T-helper 1 cell treated with Interleukin-12 subunit alpha and Interleukin-12 subunit beta and Interleukin-4 antibody, amounts not matched to agents 30 ng/mL and 1 ng/mL, for 36 hours (primary cell): Measurements from ENCODE around the gene BCL2A1. TPM values are rescaled to one million over a fixed set of nuclear protein-coding genes. Genes with fewer than 3 reads are reported as not detected.
"Not testable (repeated sequence)": the region's sequence is repeated elsewhere in the genome, so short reads cannot be mapped to it uniquely, and the experiment has no call there.

ENCODE experiments used
- intact Hi-C: fragments of 100-400 bp; cut with micrococcal nuclease; formaldehyde crosslinking; loops from one replicate; pipeline ENCODE4 v1.15.1; 2024
- total RNA-seq: library from RNA; stranded (reverse); gene quantifications from 2 replicates; pipeline ENCODE4 v1.2.3, GENCODE V29; 2022

The BCL2A1 gene
- total RNA-seq, 1 donor from 2014 or later: 32.8 TPM

DNA sequence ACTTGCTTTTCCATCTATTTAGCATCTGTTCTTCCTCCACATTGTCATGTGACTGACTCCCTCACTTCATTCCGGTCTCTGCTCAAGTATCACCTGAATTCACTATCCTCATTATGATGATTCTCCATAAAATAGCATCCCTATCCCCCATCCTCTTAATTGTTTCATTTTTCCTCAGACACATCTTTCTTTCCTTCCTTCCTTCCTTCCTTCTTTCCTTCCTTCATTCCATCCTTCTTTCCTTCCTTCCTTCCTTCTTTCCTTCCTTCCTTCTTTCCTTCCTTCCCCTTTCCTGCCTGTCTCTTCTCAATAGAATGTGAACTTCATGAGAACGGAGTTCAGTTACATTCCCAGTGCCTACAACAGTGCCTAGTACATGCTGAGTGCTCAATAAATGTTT, 41.6 kb downstream of the BCL2A1 start:
- intact Hi-C loops: no loop called here

DNA sequence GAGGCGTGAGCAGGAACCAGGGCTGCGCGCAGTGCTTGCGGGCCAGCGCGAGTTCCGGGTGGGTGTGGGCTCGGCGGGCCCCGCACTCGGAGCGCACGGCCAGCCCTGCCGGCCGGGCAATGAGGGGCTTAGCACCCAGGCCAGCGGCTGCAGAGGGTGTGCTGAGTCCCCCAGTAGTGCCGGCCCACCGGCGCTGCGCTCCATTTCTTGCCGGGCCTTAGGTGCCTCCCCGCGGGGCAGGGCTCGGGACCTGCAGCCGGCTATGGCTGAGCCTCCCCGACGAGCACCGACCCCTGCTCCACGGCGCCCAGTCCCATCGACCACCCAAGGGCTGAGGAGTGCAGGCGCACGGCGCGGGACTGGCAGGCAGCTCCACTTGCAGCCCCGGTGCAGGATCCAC, 44.9 kb downstream of the BCL2A1 start:
- intact Hi-C loops: not testable (repeated sequence)

DNA sequence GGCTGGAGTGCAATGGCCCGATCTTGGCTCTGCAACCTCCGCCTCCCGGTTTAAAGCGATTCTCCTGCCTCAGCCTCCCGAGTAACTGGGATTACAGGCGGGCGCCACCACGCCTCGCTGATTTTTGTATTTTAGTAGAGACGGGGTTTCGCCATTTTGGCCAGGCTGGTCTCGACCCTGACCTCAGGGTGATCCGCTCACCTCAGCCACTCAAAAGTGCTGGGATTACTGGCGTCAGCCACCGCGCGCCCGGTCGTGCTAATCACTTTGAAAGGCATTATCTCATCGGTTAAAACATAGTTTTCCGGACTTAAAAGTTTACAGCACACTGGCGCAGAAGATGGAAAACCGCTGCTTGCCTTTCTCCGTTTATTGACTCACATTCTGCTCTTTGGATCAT, 46.6 kb downstream of the BCL2A1 start:
- intact Hi-C loops: no loop called here

DNA sequence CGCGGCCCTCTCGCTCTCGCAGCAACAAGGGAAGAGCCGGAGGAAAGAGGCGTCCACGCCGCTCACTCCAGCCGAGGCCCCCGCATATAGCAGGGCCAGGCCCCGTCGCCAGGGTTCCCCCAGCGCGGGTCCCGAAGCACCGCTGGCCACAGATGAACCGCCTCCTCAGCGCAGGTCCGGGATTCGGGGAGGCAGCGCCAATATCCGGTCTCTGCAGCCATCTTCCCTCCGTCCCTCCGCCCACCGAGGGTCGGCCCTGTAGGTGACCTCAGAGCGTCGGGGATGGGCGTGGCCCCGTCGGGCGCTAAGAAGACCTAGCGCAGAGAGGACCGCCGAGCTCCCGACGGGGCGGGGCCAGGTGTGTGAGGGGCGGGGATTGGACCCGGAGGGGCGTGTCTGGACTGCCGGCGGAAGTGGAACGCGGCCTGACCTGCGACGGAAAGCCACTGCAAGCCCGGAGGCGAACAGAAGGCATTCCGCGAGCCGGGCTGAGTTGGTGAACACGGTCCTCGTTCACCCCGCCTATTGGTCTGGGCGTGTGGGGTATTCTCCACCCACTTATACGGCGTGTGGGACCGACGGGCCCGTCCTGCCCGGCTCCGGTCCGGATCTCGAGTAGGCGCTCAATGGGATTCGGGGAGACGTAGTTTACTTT, 47.4 kb downstream of the BCL2A1 start:
- intact Hi-C loops: loop anchor here (1.0 to 2.0 kb wide), 8 partner anchors 10 to 1067 kb away; partner anchors contain the start of genes BCL2A1, FAH, MTHFS and ZFAND6

DNA sequence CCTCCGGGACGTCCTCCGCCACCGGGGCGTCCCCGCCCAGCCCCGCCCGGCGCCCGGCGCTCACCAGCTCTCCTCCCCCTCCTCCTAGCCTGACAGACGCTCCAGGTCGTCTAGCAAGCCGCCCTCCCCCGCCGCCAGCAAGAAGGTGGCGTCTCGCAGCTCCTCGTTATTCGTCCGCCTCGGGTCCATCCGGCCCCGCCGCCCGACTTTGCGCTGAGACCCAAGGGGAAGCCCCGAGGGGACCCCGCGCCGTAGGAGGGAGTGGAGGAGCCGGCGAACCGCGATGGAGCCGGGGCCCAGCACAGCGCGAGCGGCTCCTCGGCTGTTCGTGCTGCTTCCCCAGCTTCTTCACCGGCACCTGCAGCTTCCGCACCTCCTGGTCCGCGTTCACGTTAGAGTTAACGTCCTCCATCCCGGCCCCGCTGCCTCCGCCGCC, 47.9 kb downstream of the BCL2A1 start:
- intact Hi-C loops: loop anchor here (1.0 to 2.0 kb wide), 8 partner anchors 10 to 1068 kb away; partner anchors contain the start of genes BCL2A1, FAH, MTHFS and ZFAND6

DNA sequence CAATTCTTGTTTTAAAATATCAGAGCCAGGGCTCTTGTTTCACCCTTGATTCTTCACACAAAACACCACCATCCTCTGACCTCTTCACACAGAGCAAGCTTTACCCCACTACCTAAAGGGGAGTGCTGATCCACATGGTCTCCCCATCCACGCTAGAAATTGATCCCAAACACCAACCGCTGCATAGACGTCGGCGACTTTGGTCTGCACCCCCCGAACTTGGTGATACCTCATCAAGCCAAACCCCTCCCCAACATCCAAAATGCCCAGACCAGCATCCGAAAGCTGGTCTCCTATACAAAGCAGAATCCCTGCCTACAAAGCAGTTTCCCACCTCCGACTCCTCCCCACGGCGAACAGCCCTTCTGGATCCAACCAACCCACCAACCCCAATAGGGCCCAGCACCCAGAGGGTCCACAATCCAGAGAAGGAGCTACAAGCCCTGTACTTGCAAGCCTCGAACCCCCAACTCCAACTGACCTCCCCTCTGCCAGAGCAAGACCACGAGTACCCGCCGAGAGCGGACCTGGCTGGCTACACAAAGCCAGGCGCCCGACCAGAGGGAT, 48.4 kb downstream of the BCL2A1 start:
- intact Hi-C loops: loop anchor here (1.0 to 2.0 kb wide), 8 partner anchors 9 to 1068 kb away; partner anchors contain the start of genes BCL2A1, FAH, MTHFS and ZFAND6

DNA sequence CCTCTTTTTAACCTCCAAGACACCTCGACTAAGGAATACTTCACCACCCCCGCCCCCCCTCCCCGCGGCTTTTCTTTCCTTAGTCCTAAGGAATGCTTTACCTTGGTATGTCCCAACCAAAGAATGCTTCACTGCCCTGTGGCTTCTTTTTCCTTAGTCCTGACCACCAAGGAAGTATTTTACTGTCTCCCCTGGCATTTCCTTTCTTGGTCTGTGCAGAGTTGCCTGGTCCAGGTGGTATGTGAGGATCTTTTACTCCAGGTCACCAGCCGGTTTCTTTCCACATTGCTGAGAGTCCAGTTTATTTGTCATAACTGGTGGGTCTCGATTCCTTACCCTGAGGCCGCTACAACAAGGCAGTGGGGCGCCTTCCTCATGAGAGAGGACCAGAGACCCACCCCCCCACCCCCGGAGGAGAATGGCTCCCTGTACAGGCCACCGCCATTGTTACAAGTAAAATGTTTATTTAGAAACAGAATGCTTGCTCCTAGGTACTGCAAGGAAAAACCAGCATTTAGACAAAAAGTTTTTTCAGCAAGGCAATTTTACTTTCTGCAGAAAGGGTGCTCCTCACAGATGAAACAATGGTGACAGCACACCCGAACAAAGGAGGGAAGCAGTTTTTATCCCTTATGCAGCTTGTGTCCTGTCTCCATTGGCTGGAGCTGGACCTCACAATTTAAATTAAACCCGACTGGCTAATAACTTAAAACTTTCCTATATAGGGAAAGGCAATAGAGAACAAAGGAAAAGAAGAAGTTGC, 51.1 kb downstream of the BCL2A1 start:
- intact Hi-C loops: no loop called here

DNA sequence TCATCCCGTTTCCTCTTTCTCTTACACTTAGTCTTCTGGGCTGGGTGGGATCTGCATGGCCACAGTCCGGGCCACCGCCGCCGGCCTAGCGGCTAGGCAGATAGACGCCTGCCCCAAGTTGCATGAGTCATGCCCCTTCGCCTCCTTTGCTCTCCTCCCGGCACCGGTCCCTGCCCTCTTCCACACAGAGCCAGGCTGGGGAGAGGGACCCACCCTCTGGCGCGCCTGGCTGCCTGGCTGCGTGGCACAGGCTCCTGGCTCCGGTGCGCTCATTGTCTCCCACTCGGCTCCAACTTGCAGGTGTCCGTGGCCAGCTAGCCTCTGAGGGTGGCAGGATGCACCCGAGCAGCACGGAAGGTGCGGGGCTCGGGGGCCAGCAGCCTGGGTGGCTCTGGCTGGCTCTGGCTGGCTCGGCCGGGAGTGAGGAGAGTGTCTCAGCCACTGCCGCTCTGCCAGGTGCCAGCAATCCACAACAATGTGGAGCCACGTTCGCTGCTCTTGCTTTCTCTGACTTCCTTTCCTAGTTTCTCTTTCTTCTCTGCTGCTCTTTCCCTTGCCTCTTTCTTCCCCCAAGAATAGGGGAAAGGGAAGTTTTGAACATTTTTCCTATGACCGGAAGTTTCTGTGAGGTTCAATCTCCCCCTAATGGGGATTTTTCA, 51.8 kb downstream of the BCL2A1 start:
- intact Hi-C loops: no loop called here

DNA sequence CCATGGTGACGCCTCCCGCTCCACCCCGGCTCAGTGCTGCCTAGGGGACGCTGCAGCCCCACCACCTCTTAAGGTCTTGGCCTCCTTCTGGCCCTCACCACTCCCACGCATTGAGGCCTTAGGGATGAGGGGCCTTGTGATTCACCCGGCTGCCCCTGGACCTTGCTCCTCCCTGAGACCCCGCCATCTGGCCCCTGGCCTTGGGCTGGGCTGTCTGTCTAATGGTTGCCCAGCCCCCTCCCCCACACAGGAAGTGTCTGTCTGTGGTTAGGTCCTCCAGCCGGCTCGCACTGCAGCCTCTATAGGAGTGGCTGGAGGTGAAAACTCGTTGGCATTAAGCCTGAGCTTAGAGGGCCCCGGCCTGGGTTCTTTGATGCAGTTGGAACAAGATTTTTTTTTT, 52.7 kb downstream of the BCL2A1 start:
- intact Hi-C loops: no loop called here

DNA sequence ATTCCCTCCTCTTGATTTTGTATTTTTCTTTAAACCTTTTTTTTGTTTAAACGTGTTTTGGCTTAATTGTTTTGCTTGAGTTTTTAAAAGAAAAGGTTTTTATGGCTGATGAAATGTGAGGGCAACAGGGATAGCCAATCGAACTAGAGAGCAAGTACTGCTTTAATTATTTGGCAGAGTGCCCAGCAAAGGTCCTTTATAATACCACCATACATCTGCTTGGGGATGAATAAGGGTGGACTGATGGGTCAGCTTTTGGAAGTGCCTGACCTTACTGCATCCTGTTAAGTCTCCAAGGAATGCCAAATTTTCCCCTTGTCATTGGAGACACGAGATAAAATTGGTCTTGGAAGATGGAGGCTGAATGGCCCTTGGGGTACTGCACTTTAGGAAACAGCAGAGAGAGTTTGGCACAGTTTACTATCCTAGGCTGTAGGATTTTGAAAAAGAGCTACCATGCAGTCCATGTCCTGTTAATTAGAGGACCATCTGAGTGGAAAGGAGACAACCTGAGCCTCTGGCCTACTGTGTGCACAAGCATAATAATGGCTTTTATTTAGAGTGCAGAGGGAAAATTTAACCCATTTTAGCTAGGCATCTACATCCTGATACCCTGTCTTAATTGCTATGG, 54.4 kb downstream of the BCL2A1 start:
- intact Hi-C loops: no loop called here

DNA sequence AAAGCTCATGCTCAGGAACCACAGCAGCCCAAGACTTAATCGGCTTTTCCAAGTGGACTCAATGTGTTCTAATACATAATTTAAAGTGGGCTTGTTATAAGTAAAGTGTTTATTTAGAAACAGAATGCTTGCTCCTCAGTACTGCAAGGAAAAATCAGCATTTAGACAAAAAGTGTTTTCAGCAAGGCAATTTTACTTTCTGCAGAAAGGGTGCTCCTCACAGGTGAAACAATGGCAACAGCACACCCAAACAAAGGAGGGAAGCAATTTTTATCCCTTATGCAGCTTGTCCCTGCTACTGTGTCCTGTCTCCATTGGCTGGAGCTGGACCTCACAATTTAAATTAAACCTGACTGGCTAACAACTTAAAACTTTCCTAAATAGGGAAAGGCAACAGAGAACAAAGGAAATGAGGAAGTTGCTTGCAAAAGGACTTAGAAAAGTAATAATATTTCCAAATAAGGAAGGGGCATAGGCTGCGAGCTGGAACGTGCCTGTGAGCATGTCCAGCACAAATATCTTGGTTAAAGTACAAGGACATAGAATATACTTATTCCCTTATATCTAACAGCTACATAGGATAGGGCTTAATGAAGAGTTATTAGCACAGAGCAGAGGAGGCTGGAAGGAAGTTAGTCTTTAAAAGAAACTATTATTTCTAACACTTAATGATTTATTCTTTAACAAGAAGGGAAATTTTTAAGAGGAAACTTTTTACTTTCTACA, 55.1 kb downstream of the BCL2A1 start:
- intact Hi-C loops: not testable (repeated sequence)

DNA sequence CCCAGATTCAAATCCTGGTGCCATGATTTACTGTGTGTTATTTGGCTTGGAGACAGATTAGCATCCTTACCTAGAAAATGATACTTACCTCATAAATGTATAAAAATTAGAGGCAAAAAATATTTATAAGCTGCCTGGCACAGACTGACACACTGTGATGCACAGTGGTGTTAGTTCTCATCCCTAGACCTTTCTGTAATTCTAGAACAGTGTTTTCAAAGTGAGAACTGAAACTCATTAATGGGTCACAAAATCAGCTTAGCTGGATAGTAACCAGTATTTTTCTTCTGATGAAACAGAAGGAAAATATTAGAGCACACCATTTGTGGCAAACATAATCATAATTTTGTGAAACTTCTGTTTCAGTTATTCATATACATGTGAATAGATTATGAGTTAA, 56.3 kb downstream of the BCL2A1 start:
- intact Hi-C loops: no loop called here

Other genes with a start within 250 kb of the BCL2A1 start
- 30.5 and 34.1 TPM in 2 replicates for gene MTHFS, start 74.2 kb downstream of the BCL2A1 start, total RNA-seq
- 58.3 and 59.2 TPM in 2 replicates for gene ZFAND6, start 88.5 kb upstream of the BCL2A1 start, total RNA-seq
- gene FAH, start 181.8 kb upstream of the BCL2A1 start, total RNA-seq: 56.4 and 58.2 TPM in 2 replicates